K562 (cell line): ENCODE measurements around the gene HOXB6. TPM values are rescaled to one million over a fixed set of nuclear protein-coding genes. Genes with fewer than 3 reads are reported as not detected.

Source experiments
- ATAC-seq: fragments of 200-7000 bp; cut with Tn5 transposase; 3 replicates; pipeline ENCODE4 v1.9.1; 2020; ENCODE audit warnings: moderate library complexity
- BruUV-seq: library from RNA; stranded (reverse); fragments of 400-500 nt; replicated peaks from 2 replicates; lab custom pipeline; 2021; lab: Mats Ljungman, UMichigan
- CTCF ChIA-PET: fragments of 300-600 bp; formaldehyde crosslinking; extraction: SDS; loops from one replicate; lab custom pipeline; 2021; ENCODE audit warnings: low intra/inter-chr PET ratio; lab: Yijun Ruan, JAX
- POLR2A ChIA-PET: fragments of 300-600, 350-650 bp; sonication (Branson Sonifier 250); formaldehyde crosslinking; extraction: SDS; loops from one replicate; lab custom pipeline; 2021; ENCODE audit warnings: antibody characterized with exemption, inconsistent platforms; lab: Yijun Ruan, JAX
- DNase-seq, 4 experiments: peaks; one replicate each; pipeline versions ENCODE4 v3.0.0 to v3.0.0-alpha.2; 2011 to 2018; ENCODE audit warnings: low spot score in 3 of 4, mixed read lengths in 3 of 4; ENCODE audit errors: extremely low read depth in 1 of 4
- FAIRE-seq: peaks from 2 replicates; lab custom pipeline; 2011; peaks lifted over from hg19 to GRCh38; lab: Jason Lieb, UNC
- H2AFZ ChIP-seq: 2 replicates; pipeline ENCODE4 v1.6.0; 2011; ENCODE audit warnings: low read depth, low read length, control low read depth, inconsistent platforms
- H3K27ac ChIP-seq: fragments of 200-600 bp; 3 replicates; pipeline ENCODE4 v1.8.0; 2011; ENCODE audit warnings: low read depth, mild to moderate bottlenecking, control low read depth, inconsistent platforms, low read length, moderate library complexity, mixed read lengths; ENCODE audit errors: extremely low read depth
- H3K27me3 ChIP-seq, 2 experiments: fragments of 300-600 bp in 1 of 2; 2 replicates in 1 of 2; 3 replicates in 1 of 2; pipeline versions ENCODE4 v1.6.0 to v1.8.0; 2011; ENCODE audit warnings: inconsistent platforms in 2 of 2, low read length in 2 of 2, mild to moderate bottlenecking in 1 of 2, mixed read lengths in 1 of 2, moderate library complexity in 1 of 2; ENCODE audit not compliant: control insufficient read depth in 2 of 2, insufficient read depth in 2 of 2
- H3K36me3 ChIP-seq: fragments of 300-600 bp; 3 replicates; pipeline ENCODE4 v1.8.0; 2011; ENCODE audit warnings: mild to moderate bottlenecking, low read length, inconsistent platforms; ENCODE audit not compliant: control insufficient read depth, insufficient read depth
- H3K4me1 ChIP-seq, 2 experiments: fragments of 200-600 bp in 1 of 2; replicated peaks in 1 of 2; 2 replicates in 1 of 2; 3 replicates in 1 of 2; pipeline versions ENCODE4 v1.5.1 to v1.8.0; 2011; ENCODE audit warnings: inconsistent platforms in 2 of 2, low read length in 2 of 2, mild to moderate bottlenecking in 1 of 2, mixed read lengths in 1 of 2, moderate library complexity in 1 of 2; ENCODE audit not compliant: control insufficient read depth in 2 of 2, insufficient read depth in 2 of 2
- H3K4me2 ChIP-seq: 2 replicates; pipeline ENCODE4 v1.6.1; 2011; ENCODE audit warnings: low read length, control low read depth, inconsistent platforms, mixed read lengths; ENCODE audit not compliant: insufficient read depth
- H3K4me3 ChIP-seq: fragments of 200-600 bp; sonication (generic), shearing (Covaris generic); 2 replicates; pipeline ENCODE4 v1.5.1; 2016; ENCODE audit warnings: control low read depth, inconsistent platforms
- H3K79me2 ChIP-seq: fragments of 200-600 bp; 3 replicates; pipeline ENCODE4 v1.8.0; 2011; ENCODE audit warnings: low read length, inconsistent platforms; ENCODE audit not compliant: control insufficient read depth, insufficient read depth
- H3K9ac ChIP-seq, 2 experiments: 2 replicates each; pipeline versions ENCODE4 v1.6.0 to v1.6.1; 2011; ENCODE audit warnings: low read depth in 2 of 2, low read length in 2 of 2, control low read depth in 1 of 2, inconsistent platforms in 1 of 2, mild to moderate bottlenecking in 1 of 2, mixed read lengths in 1 of 2; ENCODE audit not compliant: insufficient read depth in 1 of 2
- H3K9me1 ChIP-seq: one replicate; pipeline ENCODE4 v1.6.0; 2011; ENCODE audit warnings: inconsistent platforms, mild to moderate bottlenecking, low read length, moderate library complexity; ENCODE audit not compliant: control insufficient read depth, insufficient read depth
- H3K9me3 ChIP-seq: replicated peaks from 2 replicates; pipeline ENCODE4 v1.5.1; 2011; ENCODE audit warnings: low read depth, low read length, inconsistent platforms; ENCODE audit not compliant: control insufficient read depth, insufficient read depth
- H4K20me1 ChIP-seq: replicated peaks from 2 replicates; pipeline ENCODE4 v1.6.1; 2011; ENCODE audit warnings: low read length, inconsistent platforms, mixed read lengths; ENCODE audit not compliant: control insufficient read depth, insufficient read depth
- HIVEP1 ChIP-seq: fragments of 250-450 bp; sonication (Bioruptor Pico); IDR thresholded peaks from 2 replicates; pipeline ENCODE4 v1.4.0; 2020; ENCODE audit warnings: mild to moderate bottlenecking
- JUN ChIP-seq, 2 experiments: sonication (generic) in 1 of 2; formaldehyde crosslinking in 1 of 2; IDR thresholded peaks; 2 replicates each; pipeline versions ENCODE4 v1.6.1 to v1.8.0; 2012 to 2022; ENCODE audit warnings: borderline replicate concordance in 2 of 2, mild to moderate bottlenecking in 2 of 2, improper control_type of control experiment in 1 of 2, low read depth in 1 of 2, low read length in 1 of 2, missing genetic modification reagents in 1 of 2
- POLR2G ChIP-seq: fragments of 200-400 bp; formaldehyde crosslinking; IDR thresholded peaks from 2 replicates; pipeline ENCODE4 v1.6.1; 2017; ENCODE audit warnings: low read depth, mild to moderate bottlenecking, antibody characterized with exemption, low read length, moderate library complexity
- SMARCA5 ChIP-seq: fragments of 450-650 bp; IDR thresholded peaks from 2 replicates; pipeline ENCODE4 v1.6.1; 2016
- ZNF12 ChIP-seq: sonication (generic); formaldehyde crosslinking; IDR thresholded peaks from 2 replicates; pipeline ENCODE4 v1.4.0; 2020; ENCODE audit warnings: mild to moderate bottlenecking, missing genetic modification reagents
- ZNF146 ChIP-seq: IDR thresholded peaks from one replicate; pipeline ENCODE4 v1.6.1; 2018; ENCODE audit warnings: missing compliant biosample characterization; ENCODE audit not compliant: unreplicated experiment
- WGBS: fragments of 100-300 bp; shearing (Covaris generic); methylation state at CpG from one replicate; pipeline ENCODE4 v1.1.6; 2016; ENCODE audit warnings: low coverage, mixed read lengths; ENCODE audit not compliant: insufficient coverage; ENCODE audit errors: missing lambda C conversion rate; 5-methylcytosine and 5-hydroxymethylcytosine counted together
- in situ Hi-C: fragments of 300-500 bp; cut with MboI; formaldehyde crosslinking; loops from 4 replicates; pipeline ENCODE4 v1.15.0; 2018; ENCODE audit warnings: inconsistent platforms, mixed read lengths
- intact Hi-C: fragments of 100-400 bp; cut with micrococcal nuclease; formaldehyde crosslinking; loops from 2 replicates; pipeline ENCODE4 v1.14.2; 2022
- polyA plus RNA-seq, 8 experiments: library from polyadenylated mRNA; depleted of rRNA in 4 of 8; stranded (reverse) in 5 of 8; unstranded in 3 of 8; fragments of >200 nt; fragmentation: Nextera tagmentation in 2 of 8; fragmentation: Illumina TruSeq in 1 of 8; extraction: Ambion mirVana in 2 of 8; extraction: Trizol in 1 of 8; gene quantifications; 2 replicates each; pipeline versions ENCODE4 v1.2.1 to v1.2.3, GENCODE V29; 2011 to 2014; ENCODE audit warnings: inconsistent platforms in 1 of 8, missing spikeins in 1 of 8
- total RNA-seq, 7 experiments: library from RNA; depleted of rRNA in 6 of 7; stranded (reverse); fragments of >200 nt in 6 of 7; fragmentation: Illumina TruSeq in 2 of 7; extraction: Trizol in 2 of 7; gene quantifications; 2 replicates each; pipeline versions ENCODE4 v1.2.1 to v1.2.3, GENCODE V29; 2011 to 2021; ENCODE audit warnings: low replicate concordance in 1 of 7
- TF ChIP-seq, protein P1 (sequence below): sonication (generic); formaldehyde crosslinking; IDR thresholded peaks from 2 replicates; pipeline ENCODE4 v1.8.1; 2023; ENCODE audit warnings: mild to moderate bottlenecking, missing genetic modification reagents

HOXB6 gene
- total and polyA plus RNA-seq, 9 of the 15 experiments (the other 6 are each of a cell fraction or from before 2014, with no cell fraction given), result 1.2 to 14.8 (median 4.9) TPM

DNA sequence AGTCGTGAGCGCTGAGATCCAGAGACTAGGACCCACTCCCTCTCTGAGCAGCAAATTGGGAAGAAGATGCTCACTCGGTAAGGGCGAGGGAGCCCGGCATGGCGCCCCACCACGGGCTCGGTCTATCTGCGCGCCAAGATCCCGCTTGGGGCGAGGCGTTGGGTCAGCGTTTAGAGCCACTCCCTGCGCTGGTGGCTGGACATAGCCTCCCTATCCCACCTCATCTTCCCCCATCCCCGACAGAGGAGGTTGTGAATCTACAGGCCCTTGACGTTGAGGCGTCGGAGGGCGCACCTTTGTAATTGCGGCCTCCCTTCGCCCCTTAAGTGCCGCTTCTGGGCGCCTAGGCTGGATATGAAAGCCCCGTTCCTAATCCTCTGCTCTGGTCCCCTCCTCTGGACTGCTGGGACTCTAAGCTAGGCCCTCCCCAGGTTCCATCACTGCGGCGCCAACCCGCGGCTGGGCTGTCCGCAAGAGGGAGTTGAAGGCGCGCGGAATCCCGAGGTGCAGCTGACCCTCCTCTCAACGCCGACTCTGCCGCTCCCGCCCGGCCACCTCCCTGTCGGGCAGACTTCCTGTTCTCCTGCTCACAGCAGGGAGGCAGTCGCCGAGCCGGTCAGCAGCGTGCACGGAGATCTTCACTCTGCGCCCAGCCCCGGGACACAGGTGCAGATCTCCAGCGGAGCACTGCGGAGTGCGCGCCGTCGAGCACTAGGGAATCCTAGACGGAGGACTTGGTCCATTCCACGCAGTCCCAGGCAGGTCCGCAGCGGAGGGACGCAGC, 37.5 kb upstream of the HOXB6 start:
- no peak overlapping the region for H2AFZ ChIP-seq
- in situ Hi-C loops (no loop called here), intact Hi-C loops (no loop called here)
- H3K9me1 ChIP-seq, result peaks cover 4% of the 10 kb centered on the region
- H4K20me1 ChIP-seq, result no peaks in the 10 kb centered on the region
- no TSS peak for BruUV-seq
- no peaks in the 10 kb centered on the region for H3K9me3 ChIP-seq
- no peak for DNase-seq
- no peak overlapping the region for H3K27ac ChIP-seq
- H3K36me3 ChIP-seq, result no peaks in the 10 kb centered on the region
- POLR2A ChIA-PET, result interaction anchor here (0.8 to 5.1 kb wide), 3 partner anchors 13 to 19 kb away, joined by 3 to 14 read pairs (median 5); partner anchors contain the start of gene HOXB9
- peaks cover 24 to 41% of the 10 kb centered on the region in 2 experiments; a peak in 4 of 5 replicates for H3K4me1 ChIP-seq
- FAIRE-seq, result no peak
- no peak for ATAC-seq
- H3K9ac ChIP-seq, result no peak overlapping the region
- TF ChIP-seq HIVEP1 (CRISPR knock-in tag), result no peak
- TF ChIP-seq POLR2G, result 0 out of 2 replicates have a peak, but pooled peaks have one; percentile 19
- TF ChIP-seq ZNF12, result no peak
- no peak for TF ChIP-seq SMARCA5
- TF ChIP-seq JUN (IDR thresholded peaks at IDR 0.05; ENCODE audit: borderline replicate concordance, low read depth, low read length), result no peak
- TF ChIP-seq JUN (CRISPR knock-in tag; IDR thresholded peaks at IDR 0.05; ENCODE audit: borderline replicate concordance), result no peak
- TF ChIP-seq, protein P1, sequence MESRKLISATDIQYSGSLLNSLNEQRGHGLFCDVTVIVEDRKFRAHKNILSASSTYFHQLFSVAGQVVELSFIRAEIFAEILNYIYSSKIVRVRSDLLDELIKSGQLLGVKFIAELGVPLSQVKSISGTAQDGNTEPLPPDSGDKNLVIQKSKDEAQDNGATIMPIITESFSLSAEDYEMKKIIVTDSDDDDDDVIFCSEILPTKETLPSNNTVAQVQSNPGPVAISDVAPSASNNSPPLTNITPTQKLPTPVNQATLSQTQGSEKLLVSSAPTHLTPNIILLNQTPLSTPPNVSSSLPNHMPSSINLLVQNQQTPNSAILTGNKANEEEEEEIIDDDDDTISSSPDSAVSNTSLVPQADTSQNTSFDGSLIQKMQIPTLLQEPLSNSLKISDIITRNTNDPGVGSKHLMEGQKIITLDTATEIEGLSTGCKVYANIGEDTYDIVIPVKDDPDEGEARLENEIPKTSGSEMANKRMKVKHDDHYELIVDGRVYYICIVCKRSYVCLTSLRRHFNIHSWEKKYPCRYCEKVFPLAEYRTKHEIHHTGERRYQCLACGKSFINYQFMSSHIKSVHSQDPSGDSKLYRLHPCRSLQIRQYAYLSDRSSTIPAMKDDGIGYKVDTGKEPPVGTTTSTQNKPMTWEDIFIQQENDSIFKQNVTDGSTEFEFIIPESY (CRISPR knock-in tag), result 0 out of 2 replicates have a peak, but pooled peaks have one; percentile 5
- no peak for TF ChIP-seq ZNF146 (CRISPR knock-in tag)
- TF ChIP-seq, all 486 proteins: peak for 2
- Histone ChIP-seq H3K79me2 (peaks cover 39% of the 10 kb centered on the region), H3K27me3 (no peaks in the 10 kb centered on the region), H3K4me3 (no peak overlapping the region), H3K4me2 (no peak overlapping the region)
- WGBS, result 90% methylated on average over 31 of the region's 58 CpGs
- CTCF ChIA-PET, result no interaction called here
